OCI-LY3 (cell line): ENCODE results near the gene OSR1.
"Not testable (repeated sequence)": the region's sequence is repeated elsewhere in the genome, so short reads cannot be mapped to it uniquely, and the experiment has no call there.

Source experiments
- H2AFZ ChIP-seq: fragments of 200-600, 300-600 bp; shearing (Covaris generic); 2 replicates; pipeline ENCODE4 v1.6.0; 2014; ENCODE audit warnings: antibody characterized with exemption, low read depth, low read length
- H3K27ac ChIP-seq: fragments of 200-600, 300-600 bp; sonication (generic); 2 replicates; pipeline ENCODE4 v1.5.1; 2014; ENCODE audit warnings: mild to moderate bottlenecking, low read length, moderate library complexity, mixed read lengths
- H3K27me3 ChIP-seq: fragments of 200-600, 300-600 bp; sonication (generic); 2 replicates; pipeline ENCODE4 v1.6.1; 2014; ENCODE audit warnings: low read depth, low read length, mixed read lengths
- H3K36me3 ChIP-seq: fragments of 200-600, 300-600 bp; sonication (generic); replicated peaks from 2 replicates; pipeline ENCODE3; 2014; ENCODE audit warnings: low read depth, low read length, mixed read lengths
- H3K4me1 ChIP-seq: fragments of 300-600, 200-600 bp; sonication (generic); 2 replicates; pipeline ENCODE4 v1.6.1; 2014; ENCODE audit warnings: low read length, mixed read lengths
- H3K4me2 ChIP-seq: fragments of 200-600, 300-600 bp; sonication (generic); 2 replicates; pipeline ENCODE4 v1.6.1; 2014; ENCODE audit warnings: low read length, mixed read lengths
- H3K4me3 ChIP-seq: fragments of 300-600, 200-600 bp; sonication (generic); 2 replicates; pipeline ENCODE4 v1.5.1; 2014; ENCODE audit warnings: antibody characterized with exemption, mild to moderate bottlenecking, low read length, moderate library complexity
- H3K79me2 ChIP-seq: fragments of 300-600, 200-600 bp; shearing (Covaris generic); 2 replicates; pipeline ENCODE4 v1.6.1; 2014; ENCODE audit warnings: mild to moderate bottlenecking, low read length, mixed read lengths
- H3K9ac ChIP-seq: fragments of 300-600, 200-600 bp; shearing (Covaris generic); 2 replicates; pipeline ENCODE4 v1.6.0; 2014; ENCODE audit warnings: mild to moderate bottlenecking, low read length, moderate library complexity
- H3K9me3 ChIP-seq: fragments of 200-600, 300-600 bp; shearing (Covaris generic); 2 replicates; pipeline ENCODE4 v1.6.1; 2014; ENCODE audit warnings: low read length, mixed read lengths; ENCODE audit not compliant: insufficient read depth
- H4K20me1 ChIP-seq: fragments of 200-600, 300-600 bp; sonication (generic); 2 replicates; pipeline ENCODE4 v1.6.1; 2016; ENCODE audit warnings: low read length, mixed read lengths; ENCODE audit not compliant: insufficient read depth
- EZH2phosphoT487 ChIP-seq: fragments of 200-600 bp; shearing (Covaris generic); IDR thresholded peaks from 2 replicates; pipeline ENCODE4 v1.6.1; 2018; ENCODE audit warnings: antibody characterized with exemption, mixed run types, low read depth
- TF ChIP-seq, protein P1 (sequence below): fragments of 200-600, 300-600 bp; sonication (generic); IDR thresholded peaks from 2 replicates; pipeline ENCODE4 v1.5.1; 2014; ENCODE audit warnings: antibody characterized with exemption, low read length, low read depth

The OSR1 gene

DNA sequence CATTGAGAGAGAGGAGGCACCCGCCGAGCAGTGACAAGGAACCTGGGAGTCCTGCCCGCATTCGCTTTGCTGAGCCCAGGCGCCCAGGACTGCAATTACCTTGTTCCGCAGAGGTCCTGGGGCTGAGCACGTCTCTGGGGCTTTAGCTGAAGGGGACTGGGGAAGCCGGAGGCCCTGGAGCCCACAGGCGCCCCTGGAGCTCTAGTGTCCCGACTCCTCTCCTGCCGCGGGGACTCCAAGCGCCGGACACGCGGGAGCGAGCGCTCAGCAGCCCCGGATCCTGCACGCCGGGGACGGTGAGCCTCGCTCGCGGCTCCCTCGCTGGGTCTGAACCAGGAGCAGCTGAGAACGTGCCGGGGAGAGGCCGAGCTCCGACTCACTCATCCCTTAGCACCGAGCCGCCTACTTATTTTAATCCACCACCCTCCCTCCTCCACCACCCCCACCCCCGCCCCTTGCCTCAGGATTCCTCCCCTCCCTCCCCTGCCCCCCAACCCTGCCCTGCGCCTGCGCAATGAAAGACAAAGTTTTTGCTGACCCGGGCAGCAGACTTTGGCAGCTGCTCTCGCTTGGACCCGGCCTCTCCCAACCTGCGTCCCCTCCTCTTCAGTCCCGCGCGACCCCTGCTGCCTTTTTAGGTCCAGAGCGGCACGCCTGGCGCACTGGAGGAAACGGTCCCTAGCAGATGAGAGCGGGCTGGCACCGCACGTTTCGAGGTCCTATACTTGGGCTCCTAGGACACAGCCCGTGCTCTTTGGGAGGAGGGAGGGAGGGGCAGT lies at the start of gene OSR1:
TSS of gene OSR1 (minus strand) at position 382 of the 779 bp plus-strand sequence. CDS start 4,818 bp downstream, outside the sequence.
- Histone ChIP-seq H3K27ac (no peak within 1 kb of the TSS), H3K36me3 (no peaks in the 10 kb centered on the region), H3K79me2 (no peaks in the 10 kb centered on the region), H3K9me3 (no peaks in the 10 kb centered on the region), H3K4me3 (no peak within 1 kb of the TSS), H3K9ac (no peak within 1 kb of the TSS), H3K4me1 (peaks cover 4% of the 10 kb centered on the region; the same call in 1 of the 2 replicates), H4K20me1 (no peaks in the 10 kb centered on the region), H3K27me3 (peaks cover 3% of the 10 kb centered on the region), H2AFZ (no peak within 1 kb of the TSS), H3K4me2 (no peak within 1 kb of the TSS)
- TF ChIP-seq EZH2phosphoT487: no peak
- TF ChIP-seq, protein P1, sequence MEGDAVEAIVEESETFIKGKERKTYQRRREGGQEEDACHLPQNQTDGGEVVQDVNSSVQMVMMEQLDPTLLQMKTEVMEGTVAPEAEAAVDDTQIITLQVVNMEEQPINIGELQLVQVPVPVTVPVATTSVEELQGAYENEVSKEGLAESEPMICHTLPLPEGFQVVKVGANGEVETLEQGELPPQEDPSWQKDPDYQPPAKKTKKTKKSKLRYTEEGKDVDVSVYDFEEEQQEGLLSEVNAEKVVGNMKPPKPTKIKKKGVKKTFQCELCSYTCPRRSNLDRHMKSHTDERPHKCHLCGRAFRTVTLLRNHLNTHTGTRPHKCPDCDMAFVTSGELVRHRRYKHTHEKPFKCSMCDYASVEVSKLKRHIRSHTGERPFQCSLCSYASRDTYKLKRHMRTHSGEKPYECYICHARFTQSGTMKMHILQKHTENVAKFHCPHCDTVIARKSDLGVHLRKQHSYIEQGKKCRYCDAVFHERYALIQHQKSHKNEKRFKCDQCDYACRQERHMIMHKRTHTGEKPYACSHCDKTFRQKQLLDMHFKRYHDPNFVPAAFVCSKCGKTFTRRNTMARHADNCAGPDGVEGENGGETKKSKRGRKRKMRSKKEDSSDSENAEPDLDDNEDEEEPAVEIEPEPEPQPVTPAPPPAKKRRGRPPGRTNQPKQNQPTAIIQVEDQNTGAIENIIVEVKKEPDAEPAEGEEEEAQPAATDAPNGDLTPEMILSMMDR: no peak

DNA sequence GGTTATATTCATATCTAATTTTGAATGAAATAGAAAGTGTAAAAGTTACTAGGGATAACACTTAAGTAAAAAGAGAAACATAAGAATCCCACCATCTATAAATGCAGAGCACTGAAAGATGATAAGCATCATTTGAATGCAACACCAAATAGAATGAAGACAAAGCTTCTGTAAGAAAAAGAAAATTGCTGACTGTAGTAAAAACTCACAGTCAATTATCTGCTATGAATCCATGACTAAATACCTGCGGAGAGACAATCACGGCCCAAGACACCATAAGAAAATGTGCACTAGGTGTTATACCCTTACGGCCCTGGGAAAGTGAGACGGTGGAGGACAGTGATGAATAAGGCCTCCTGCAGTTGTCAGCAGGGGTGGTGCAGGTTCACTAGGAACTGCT lies 45.4 kb upstream of the OSR1 start:
- Histone ChIP-seq H3K79me2 (no peaks in the 10 kb centered on the region), H3K9me3 (no peaks in the 10 kb centered on the region), H3K27ac (no peak overlapping the region), H3K9ac (no peak overlapping the region), H3K27me3 (no peaks in the 10 kb centered on the region), H3K4me1 (no peaks in the 10 kb centered on the region), H4K20me1 (no peaks in the 10 kb centered on the region), H3K4me3 (no peak overlapping the region), H3K4me2 (no peak overlapping the region), H2AFZ (no peak overlapping the region), H3K36me3 (no peaks in the 10 kb centered on the region)
- TF ChIP-seq EZH2phosphoT487: no peak
- TF ChIP-seq, protein P1: no peak

DNA sequence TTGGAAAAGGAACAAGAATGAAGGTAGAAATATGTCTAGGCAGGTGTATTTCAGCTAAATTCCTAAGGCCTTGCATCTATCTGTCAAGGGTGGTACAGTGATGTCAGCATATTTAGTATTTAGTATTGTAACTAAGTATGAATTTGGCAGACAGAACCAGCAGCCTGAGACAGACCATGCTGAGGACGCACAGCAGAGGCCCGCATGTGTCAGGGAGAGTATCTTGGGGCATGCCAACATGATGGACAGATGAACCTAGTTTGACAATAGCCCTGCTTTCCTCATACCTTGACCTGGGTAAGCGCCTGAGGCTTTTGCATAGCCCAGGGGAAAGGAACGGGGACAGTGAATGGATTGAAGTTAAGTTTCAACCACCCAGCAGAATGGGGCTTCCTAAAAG lies 33.8 kb upstream of the OSR1 start:
- H2AFZ ChIP-seq: no peak overlapping the region
- H3K4me3 ChIP-seq: no peak overlapping the region
- H3K36me3 ChIP-seq: no peaks in the 10 kb centered on the region
- H4K20me1 ChIP-seq: no peaks in the 10 kb centered on the region
- no peak overlapping the region for H3K4me2 ChIP-seq
- H3K27me3 ChIP-seq: no peaks in the 10 kb centered on the region
- H3K4me1 ChIP-seq: no peaks in the 10 kb centered on the region
- TF ChIP-seq, protein P1: no peak
- TF ChIP-seq EZH2phosphoT487: no peak
- H3K9me3 ChIP-seq: no peaks in the 10 kb centered on the region
- H3K27ac ChIP-seq: no peak overlapping the region
- H3K9ac ChIP-seq: no peak overlapping the region
- no peaks in the 10 kb centered on the region for H3K79me2 ChIP-seq

DNA sequence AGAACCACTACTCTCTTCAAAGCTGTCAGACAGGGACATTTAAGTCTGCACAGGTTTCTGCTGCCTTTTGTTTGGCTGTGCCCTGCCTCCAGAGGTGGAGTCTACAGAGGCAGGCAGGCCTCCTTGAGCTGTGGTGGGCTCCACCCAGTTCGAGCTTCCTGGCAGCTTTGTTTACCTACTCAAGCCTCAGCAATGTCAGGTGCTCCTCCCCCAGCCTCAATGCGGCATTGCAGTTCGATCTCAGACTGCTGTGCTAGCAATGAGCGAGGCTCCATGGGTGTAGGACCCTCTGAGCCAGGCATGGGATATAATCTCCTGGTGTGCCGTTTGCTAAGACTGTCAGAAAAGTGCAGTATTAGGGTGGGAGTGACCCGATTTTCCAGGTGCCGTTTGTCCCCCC lies 31.0 kb upstream of the OSR1 start:
- H3K4me3 ChIP-seq, H3K27me3 ChIP-seq: not testable (repeated sequence)

More for the DNA sequence above, 31.0 kb upstream of the OSR1 start:
- H3K79me2 ChIP-seq, H3K27ac ChIP-seq, H3K9ac ChIP-seq, H2AFZ ChIP-seq, H3K9me3 ChIP-seq, H3K4me1 ChIP-seq, H4K20me1 ChIP-seq, H3K4me2 ChIP-seq, H3K36me3 ChIP-seq: not testable (repeated sequence)
